NCI-H748 (cell line): Measurements from ENCODE around the gene GSTO1.

Source experiments
- DNase-seq: peaks from one replicate; lab custom pipeline; 2025; ENCODE audit not compliant: unreplicated experiment; lab: John Stamatoyannopoulos, UW

Gene GSTO1

GRCh38 chr10:104250371-104250770, 4.3 kb upstream of the GSTO1 start:
- no peak for DNase-seq

DNA sequence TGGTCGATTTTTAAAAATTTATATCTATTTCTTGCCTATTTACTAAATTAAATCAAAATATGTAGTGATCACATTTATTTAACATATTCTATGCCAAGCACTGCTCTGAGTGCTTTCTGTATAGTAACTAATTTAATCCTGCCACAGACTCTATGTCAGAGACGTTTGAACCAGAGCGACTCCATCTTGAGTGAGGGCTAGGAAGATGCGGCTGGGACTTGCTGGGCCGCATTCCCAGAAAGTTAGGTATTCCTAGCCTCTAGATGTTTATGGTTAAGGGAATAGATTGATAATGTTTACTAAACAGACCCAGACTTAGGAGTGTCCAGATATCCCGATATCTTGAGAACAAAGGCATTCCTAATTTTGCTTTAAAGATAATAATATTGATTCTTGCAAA, 3.2 kb upstream of the GSTO1 start:
- DNase-seq: no peak

- no peak for DNase-seq
These were observed 2.3 kb upstream of the GSTO1 start for GRCh38 chr10:104252368-104252767.

- DNase-seq: no peak
These were observed 1.6 kb upstream of the GSTO1 start for GRCh38 chr10:104253106-104253505.

DNA sequence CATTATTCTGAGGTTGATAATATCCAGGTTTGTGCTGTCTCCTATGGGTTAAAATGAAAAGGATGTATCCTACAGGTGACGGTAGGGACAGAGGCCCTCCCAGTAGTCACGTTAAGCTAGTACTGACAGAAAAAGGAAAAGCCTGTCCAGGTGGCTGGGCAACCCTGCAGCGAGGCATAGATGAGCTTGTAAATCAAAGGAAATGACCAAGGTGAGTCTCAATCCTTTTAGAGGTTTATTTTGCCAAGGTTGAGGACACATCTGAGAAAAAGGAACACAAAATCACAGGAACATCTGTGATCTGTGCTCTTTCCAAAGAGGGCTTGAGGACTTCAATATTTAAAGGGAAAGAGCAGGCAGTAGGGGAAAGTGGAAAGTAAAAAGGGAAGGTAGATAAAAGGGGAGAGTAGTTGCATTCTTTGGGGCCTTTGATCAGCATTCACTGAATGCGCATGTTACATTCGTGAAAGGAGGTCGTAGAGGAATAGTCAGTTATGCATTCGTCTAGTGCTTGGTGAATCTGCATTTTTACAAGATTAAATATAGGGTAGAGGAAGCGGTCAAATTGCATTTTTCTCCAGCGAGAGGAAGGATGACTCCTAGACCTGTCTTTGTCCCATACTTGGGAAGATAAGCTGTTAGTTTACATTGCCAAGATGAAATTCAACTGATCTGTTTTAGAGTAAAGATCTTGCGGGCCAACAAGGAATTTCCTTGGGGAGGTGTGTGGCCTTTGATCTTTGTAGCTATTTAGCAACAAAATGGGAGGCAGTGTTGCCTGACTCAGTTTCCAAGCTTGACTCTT, 884 bp upstream of the GSTO1 start:
- no peak for DNase-seq

GRCh38 chr10:104255311-104255981, 754 bp downstream of the GSTO1 start:
- DNase-seq: peak; percentile 22

DNA sequence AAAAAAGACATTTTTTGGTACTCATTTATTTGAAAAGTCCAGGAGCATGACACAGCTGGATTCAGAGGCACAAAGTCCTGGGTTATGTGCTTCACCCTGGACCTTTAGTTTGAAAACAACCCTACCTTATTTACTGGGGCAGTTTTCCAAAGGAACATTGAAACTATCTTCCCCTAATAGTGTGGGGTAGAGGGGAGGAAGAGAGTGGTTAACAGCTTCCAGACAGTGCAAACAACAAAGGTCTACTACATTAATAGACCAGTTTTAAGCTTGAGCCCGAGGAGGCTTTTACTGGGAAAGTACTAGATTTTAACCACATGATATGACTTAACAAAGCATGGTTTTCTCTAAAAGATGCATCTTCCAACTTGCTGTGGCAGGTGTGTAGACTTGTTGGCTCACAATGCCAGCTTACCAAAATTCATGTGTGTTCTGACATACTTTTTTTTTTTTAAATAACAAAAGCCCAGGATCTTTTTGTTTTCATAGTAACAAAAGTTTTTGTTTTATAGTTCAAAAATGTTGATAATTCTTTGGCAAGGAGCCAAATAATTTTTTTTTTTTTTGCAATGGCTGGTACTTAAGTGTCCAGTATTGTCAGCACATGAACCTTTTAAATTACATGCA, 1.8 kb downstream of the GSTO1 start:
- peak; percentile 29 for DNase-seq

- DNase-seq: no peak
These were observed 2.5 kb downstream of the GSTO1 start for GRCh38 chr10:104257235-104257634.

DNA sequence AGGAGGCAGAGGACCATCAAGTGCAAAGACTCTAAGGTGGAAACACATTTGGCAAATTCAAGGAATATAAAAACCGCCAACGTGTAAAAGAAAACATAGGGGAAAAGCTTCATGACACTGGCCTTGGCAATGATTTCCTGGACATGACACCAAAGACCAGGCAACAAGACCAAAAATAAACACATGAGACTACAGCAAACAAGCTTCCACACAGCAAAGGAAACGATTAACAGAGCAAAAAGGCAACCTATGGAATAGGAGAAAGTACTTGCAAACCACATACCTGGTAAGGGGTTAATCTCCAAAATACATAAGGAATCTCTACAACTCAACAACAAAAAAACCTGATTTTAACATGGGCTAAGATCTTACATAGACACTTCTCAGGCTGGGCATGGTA, 3.5 kb downstream of the GSTO1 start:
- no peak for DNase-seq

- DNase-seq: no peak
These were observed 4.8 kb downstream of the GSTO1 start for GRCh38 chr10:104259456-104259855.

- no peak for DNase-seq
These were observed 5.5 kb downstream of the GSTO1 start for GRCh38 chr10:104259999-104260774.

- DNase-seq: no peak
These were observed 6.1 kb downstream of the GSTO1 start for GRCh38 chr10:104260775-104261115.

GRCh38 chr10:104262055-104262454, 7.4 kb downstream of the GSTO1 start:
- no peak for DNase-seq

DNA sequence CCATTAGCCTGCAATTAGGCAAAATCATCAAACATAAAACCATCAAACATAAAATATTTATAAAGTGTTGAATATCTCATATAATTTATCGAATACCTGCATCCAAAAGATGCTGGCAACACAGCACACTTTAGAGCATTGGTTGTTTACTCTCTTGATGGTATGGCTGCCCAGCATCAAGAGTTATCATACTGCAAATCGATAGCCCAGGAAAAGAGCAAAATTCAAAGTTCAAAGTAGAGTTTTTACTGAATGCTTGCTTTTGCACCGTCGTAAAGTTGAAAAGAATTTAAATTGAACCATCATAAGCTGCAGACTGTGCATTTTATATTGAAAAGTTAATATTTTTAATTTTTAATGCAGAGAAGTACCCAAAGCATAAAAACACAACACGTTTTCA, 10.1 kb downstream of the GSTO1 start:
- DNase-seq: no peak

DNA sequence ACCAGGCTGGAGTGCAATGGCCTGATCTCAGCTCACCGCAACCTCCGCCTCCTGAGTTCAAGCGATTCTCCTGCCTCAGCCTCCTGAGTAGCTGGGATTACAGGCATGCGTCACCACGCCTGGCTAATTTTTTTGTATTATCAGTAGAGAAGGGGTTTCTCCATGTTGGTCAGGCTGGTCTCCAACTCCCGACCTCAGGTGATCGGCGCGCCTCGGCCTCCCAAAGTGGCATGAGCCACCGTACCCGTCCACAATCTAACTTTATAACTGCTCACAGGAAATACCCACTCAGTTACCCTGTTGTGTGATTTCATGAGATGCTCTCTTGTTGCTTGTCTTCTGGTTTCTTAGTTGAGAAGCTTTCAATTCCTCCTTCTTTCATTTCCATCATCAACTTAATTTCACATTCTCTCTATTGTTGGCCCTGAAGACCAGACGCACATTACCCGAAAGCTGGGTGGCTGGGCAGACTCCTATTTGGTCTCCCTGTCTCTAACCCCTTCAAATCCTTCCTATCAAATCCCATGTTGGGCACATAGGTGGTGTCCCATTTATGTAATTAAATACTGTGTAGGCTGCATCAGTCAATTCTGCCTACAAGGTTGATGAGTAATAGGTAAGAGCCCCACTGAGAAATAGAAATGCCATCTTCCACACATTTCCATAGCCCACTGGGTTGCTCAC, 13.2 kb downstream of the GSTO1 start:
- no peak for DNase-seq

DNA sequence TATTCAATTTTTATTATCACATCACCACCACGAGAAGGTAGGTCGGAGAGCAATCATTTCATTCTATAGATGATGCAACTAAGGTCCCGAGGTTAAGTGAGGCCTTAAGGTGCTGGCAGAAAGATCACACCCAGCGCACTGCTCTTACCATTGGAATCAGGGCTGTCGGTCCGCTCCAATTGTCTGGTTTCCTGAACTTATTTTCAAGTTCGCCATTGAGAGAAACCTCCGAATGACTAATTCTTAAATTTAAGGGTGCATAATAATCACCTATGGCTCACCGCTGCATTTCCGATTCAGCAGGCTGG, 13.7 kb downstream of the GSTO1 start:
- no peak for DNase-seq

DNA sequence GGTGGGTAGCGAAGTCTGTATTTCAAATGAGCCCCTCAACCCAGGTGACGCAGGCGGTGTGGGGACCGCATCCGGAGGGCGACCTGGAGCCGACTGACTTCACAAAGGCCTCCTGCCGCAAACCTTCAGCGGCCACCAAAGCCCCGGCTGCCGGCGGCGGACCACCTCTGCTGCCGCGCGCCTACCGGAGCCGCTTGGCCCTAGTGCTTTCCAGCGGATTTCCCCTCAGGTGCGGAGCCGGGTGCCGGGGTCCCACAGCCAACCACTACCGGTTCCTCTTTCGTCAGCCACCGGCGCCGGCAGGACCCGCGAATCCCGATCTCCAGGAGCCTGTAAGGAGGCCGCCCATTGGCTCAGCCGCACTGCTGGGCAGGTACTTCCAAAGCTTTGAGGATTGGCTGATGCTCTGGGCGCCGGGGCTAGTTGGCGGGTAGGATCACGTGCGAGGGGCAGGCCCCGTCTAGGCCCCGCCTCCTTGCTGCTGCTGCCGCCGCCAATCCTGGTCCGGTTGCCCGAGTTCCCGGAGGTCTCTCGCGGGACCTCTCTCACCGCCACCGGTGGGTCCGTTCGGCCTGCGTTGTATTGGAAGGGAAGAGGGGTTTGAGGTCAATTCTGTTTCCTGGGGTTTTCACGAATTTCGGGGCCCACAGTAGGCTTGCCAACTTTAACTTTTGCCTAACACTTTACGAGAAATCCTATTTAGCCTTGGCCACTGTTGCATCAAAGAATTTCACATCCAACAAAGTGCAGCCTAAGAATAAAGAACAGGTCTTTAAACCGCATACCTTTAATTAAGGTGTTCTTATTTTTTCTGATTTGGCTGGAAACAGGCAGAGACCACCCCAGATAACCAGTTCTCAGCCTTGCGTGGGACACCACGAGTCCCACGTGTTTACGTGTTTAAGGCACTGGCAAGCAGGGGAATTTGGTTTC, 14.3 kb downstream of the GSTO1 start, which contains the start of gene GSTO2:
GSTO2 (plus strand) TSS at position 472 of the 933 bp plus-strand sequence. CDS start 5,732 bp downstream, outside the sequence.
- DNase-seq: peak; percentile 98

- DNase-seq: no peak
These were observed 18.6 kb downstream of the GSTO1 start for GRCh38 chr10:104273286-104273685.

DNA sequence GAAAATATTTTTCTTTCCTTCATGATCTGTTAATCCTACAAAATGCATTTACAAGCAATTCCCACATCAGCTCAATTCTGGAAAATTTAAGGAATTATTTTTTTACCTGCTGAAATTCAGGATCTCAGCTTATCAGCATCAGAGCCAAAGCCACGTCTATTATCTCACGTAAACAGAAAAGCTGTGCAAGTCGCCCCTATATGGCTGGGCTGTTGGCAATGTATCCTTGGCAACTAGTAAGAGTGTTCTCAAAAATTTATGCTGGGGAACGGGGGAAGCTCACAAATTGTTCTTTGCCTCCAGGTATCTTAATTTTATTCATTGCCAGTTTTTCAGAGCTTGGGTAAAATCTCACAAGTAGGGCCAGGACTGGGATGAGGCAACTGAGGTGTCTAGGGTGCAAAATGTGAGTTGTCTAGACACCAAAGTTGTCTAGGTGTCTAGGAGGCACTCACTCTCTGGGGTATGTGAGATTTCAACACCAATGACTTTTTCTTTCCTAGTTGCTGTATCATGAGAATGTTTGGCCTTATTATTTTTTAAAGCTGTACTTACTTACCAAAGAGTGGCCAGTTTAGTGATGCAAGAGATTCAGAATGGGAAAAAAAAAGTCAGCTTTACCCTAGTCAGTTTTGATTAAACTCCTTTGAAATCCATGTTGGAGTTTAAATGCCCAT, 19.3 kb downstream of the GSTO1 start:
- no peak for DNase-seq
